ENCODE measurements around the gene ARMC9.
"Not testable (repeated sequence)": the region's sequence is repeated elsewhere in the genome, so short reads cannot be mapped to it uniquely, and the experiment has no call there.

ARMC9 gene

GRCh38 chr2:231335591-231335990, 137.2 kb downstream of the ARMC9 start:
- in situ Hi-C loops (cut with MboI; ENCODE audit: low sequenced_read_pairs): no loop called here

- in situ Hi-C loops (cut with MboI; ENCODE audit: low sequenced_read_pairs): no loop called here
Measured at GRCh38 chr2:231336236-231336635, 137.8 kb downstream of the ARMC9 start.

GRCh38 chr2:231336700-231337099, 138.3 kb downstream of the ARMC9 start:
- in situ Hi-C loops (cut with MboI; ENCODE audit: low sequenced_read_pairs): no loop called here

GRCh38 chr2:231337807-231338759, 139.7 kb downstream of the ARMC9 start:
- in situ Hi-C loops (cut with MboI; ENCODE audit: low sequenced_read_pairs): no loop called here

- in situ Hi-C loops (cut with MboI; ENCODE audit: low sequenced_read_pairs): no loop called here
Measured at GRCh38 chr2:231339316-231339715, 140.9 kb downstream of the ARMC9 start.

- in situ Hi-C loops (cut with MboI; ENCODE audit: low sequenced_read_pairs): no loop called here
Measured at GRCh38 chr2:231341100-231341499, 142.7 kb downstream of the ARMC9 start.

GRCh38 chr2:231342061-231342711, 143.8 kb downstream of the ARMC9 start:
- in situ Hi-C loops (cut with MboI; ENCODE audit: low sequenced_read_pairs): no loop called here

GRCh38 chr2:231343006-231343710, 144.7 kb downstream of the ARMC9 start:
- in situ Hi-C loops (cut with MboI; ENCODE audit: low sequenced_read_pairs): no loop called here

GRCh38 chr2:231343988-231344387, 145.6 kb downstream of the ARMC9 start:
- in situ Hi-C loops (cut with MboI; ENCODE audit: low sequenced_read_pairs): no loop called here

- in situ Hi-C loops (cut with MboI; ENCODE audit: low sequenced_read_pairs): no loop called here
Measured at GRCh38 chr2:231344851-231345250, 146.4 kb downstream of the ARMC9 start.

- in situ Hi-C loops (cut with MboI; ENCODE audit: low sequenced_read_pairs): no loop called here
Measured at GRCh38 chr2:231347081-231347480, 148.7 kb downstream of the ARMC9 start.

- in situ Hi-C loops (cut with MboI; ENCODE audit: low sequenced_read_pairs): no loop called here
Measured at GRCh38 chr2:231347638-231348037, 149.2 kb downstream of the ARMC9 start.

- in situ Hi-C loops (cut with MboI; ENCODE audit: low sequenced_read_pairs): no loop called here
Measured at GRCh38 chr2:231348173-231348572, 149.7 kb downstream of the ARMC9 start.

GRCh38 chr2:231348704-231349373, 150.4 kb downstream of the ARMC9 start:
- in situ Hi-C loops (cut with MboI; ENCODE audit: low sequenced_read_pairs): no loop called here

- in situ Hi-C loops (cut with MboI; ENCODE audit: low sequenced_read_pairs): not testable (repeated sequence)
Measured at GRCh38 chr2:231349374-231349735, 150.9 kb downstream of the ARMC9 start.

GRCh38 chr2:231351648-231352047, 153.2 kb downstream of the ARMC9 start:
- in situ Hi-C loops (cut with MboI; ENCODE audit: low sequenced_read_pairs): no loop called here

- in situ Hi-C loops (cut with MboI; ENCODE audit: low sequenced_read_pairs): no loop called here
Measured at GRCh38 chr2:231353469-231353868, 155.0 kb downstream of the ARMC9 start.

GRCh38 chr2:231355508-231356465, 157.4 kb downstream of the ARMC9 start:
- in situ Hi-C loops (cut with MboI; ENCODE audit: low sequenced_read_pairs): no loop called here

GRCh38 chr2:231356466-231356844, 158.0 kb downstream of the ARMC9 start:
- in situ Hi-C loops (cut with MboI; ENCODE audit: low sequenced_read_pairs): no loop called here

GRCh38 chr2:231357048-231357447, 158.6 kb downstream of the ARMC9 start:
- in situ Hi-C loops (cut with MboI; ENCODE audit: low sequenced_read_pairs): no loop called here
